Measurements from ENCODE around the gene PCBP3.

The PCBP3 gene

GRCh38 chr21:45862543-45863207 is 219.2 kb downstream of the PCBP3 start:
- no peak for DNase-seq (ENCODE audit: low spot score)

GRCh38 chr21:45863267-45863666 is 219.7 kb downstream of the PCBP3 start:
- no peak for DNase-seq (ENCODE audit: low spot score)

DNA sequence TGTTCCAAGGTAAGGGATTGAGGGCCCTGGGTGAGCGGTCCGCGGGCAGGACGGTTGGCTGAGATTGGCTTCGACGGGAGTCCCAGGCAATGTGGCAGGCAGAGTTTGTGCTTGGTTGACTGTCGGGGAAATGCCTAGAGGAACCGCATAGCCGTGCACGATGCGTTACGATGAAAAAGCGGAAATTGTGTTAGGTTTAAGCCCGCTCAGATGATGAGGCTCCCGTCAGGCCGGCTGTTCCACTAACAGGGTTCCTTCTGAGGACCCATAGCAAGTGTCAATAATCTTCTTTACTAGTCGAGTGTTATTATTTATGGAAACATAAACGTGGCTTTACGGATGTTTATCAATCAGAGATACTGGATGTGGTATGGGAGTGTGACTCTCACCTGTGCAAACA is 220.2 kb downstream of the PCBP3 start:
- DNase-seq (ENCODE audit: low spot score): no peak

DNA sequence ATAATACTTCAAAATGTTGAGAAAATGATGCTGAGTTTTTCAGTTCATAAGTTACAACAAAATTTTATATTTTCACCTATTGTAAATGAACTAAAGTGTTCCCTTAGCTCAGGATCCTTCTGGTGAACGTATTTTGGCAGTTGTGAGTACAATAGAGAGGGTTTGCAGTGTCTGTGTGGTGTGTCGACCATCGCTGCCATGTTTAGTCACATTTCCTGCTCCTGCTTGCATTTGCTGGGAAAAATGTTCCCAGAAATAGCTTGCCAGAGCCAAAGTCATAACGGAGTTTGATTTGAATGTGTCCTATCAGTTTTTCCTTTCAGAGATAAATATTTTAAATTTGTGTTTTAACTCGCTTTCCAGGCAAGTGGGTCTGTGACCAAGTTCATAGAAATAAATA is 220.9 kb downstream of the PCBP3 start:
- no peak for DNase-seq (ENCODE audit: low spot score)

DNA sequence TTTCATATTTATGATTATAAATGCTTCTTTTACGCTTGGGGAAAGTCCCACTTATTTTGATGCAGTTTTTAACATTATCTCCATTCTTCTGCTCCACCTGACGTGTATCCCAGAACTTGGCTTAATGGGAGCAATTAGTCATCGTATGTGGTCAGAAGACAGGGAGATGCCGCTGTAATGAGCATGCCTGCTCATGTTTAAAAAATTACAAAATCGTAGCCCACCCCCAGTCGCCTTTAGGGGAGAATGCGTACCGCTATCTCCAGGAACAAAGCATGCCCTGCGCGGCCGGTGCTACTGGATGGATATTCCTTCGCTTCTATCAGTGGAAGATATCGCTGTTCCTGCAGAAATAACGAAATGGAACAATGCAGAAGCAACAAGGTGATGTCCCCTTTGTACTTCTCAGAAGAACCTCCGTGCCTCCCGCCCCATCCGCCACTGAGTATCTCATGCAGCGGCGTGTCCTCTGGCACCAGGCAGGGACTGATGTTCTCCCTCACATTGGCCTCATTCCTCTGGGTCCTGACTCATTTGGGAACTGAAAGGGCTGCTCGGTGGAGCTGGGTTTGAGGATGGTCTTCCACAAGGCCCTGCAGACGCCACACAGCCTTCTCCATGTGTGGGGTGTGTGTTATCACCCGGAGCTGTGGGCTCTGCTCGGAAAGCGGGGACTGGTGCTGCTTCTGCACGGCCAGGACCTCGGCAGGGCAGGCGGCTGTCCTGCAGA is 221.7 kb downstream of the PCBP3 start:
- DNase-seq (ENCODE audit: low spot score): no peak

DNA sequence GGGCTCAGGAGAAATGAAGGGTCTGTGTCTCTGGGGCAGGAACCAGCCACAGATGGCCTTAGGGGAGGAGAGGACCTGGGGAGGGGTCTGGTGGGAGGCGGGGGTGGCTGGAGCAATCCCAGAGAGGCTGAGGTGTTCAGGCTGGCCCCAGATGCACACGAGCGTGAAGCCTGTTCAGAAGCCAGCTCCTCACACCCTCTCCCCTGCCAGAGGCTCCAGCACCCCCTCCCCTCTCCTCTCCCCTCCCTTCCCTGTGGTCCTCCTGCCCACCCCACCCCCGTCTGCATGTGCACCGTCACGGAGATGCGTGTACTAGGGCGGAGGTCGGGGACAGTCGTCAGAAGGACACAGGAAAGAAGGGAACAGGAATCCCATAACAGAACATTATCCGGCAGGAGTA is 223.0 kb downstream of the PCBP3 start:
- DNase-seq (ENCODE audit: low spot score): no peak

DNA sequence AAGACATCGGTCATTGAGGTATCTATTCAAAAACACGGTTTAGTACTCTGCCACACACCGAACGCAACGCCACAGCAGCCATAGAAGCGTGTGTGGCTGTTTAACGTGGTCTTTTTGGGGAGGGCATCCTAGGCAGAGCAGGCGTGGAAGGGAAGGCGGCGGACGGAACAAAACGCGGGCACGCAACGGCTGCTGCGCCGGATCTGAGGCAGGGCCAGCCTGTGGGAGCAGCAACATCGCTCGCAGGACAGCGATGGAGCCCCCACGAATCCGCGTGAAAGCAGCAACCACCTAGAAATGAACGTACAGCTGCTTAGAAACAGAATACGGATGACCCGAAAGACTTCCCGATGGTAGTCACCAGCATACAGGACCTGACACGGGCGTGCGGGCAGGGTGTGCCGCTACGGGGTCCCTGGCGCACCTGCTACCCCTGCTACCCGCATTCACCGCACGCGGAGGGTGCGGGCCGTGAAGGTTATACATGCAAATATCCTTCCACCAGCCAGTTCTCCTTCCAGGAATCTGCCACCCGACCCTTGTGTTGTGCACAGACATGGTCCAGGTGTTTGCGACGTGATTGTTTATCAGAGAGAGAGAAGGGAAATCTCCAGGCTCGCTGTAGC is 223.6 kb downstream of the PCBP3 start:
- no peak for DNase-seq (ENCODE audit: low spot score)

GRCh38 chr21:45867671-45868081 is 224.2 kb downstream of the PCBP3 start:
- no peak for DNase-seq (ENCODE audit: low spot score)

GRCh38 chr21:45868086-45868485 is 224.6 kb downstream of the PCBP3 start:
- no peak for DNase-seq (ENCODE audit: low spot score)

GRCh38 chr21:45868488-45868887 is 225.0 kb downstream of the PCBP3 start:
- no peak for DNase-seq (ENCODE audit: low spot score)

GRCh38 chr21:45869121-45870007 is 225.8 kb downstream of the PCBP3 start:
- no peak for DNase-seq (ENCODE audit: low spot score)

DNA sequence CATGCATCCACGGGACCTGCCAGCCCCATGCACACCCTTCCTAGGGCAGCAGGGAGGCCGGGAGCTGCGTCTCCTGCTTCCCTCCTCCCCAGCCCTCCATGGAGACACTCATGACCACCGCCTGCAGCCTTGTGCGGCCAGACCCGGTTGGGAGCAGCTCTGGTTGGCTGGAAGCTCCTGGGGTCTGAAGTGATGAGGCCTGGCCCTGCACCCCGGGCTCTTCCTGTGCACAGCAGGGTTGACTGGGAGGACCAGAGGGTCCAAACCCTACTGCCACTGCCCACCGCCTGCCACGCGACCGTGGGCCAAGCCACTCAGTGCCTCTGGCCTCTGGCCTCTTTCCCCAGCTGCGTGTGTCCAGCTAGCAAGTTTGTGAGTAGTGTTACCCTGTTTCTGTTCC is 226.9 kb downstream of the PCBP3 start:
- DNase-seq (ENCODE audit: low spot score): no peak

DNA sequence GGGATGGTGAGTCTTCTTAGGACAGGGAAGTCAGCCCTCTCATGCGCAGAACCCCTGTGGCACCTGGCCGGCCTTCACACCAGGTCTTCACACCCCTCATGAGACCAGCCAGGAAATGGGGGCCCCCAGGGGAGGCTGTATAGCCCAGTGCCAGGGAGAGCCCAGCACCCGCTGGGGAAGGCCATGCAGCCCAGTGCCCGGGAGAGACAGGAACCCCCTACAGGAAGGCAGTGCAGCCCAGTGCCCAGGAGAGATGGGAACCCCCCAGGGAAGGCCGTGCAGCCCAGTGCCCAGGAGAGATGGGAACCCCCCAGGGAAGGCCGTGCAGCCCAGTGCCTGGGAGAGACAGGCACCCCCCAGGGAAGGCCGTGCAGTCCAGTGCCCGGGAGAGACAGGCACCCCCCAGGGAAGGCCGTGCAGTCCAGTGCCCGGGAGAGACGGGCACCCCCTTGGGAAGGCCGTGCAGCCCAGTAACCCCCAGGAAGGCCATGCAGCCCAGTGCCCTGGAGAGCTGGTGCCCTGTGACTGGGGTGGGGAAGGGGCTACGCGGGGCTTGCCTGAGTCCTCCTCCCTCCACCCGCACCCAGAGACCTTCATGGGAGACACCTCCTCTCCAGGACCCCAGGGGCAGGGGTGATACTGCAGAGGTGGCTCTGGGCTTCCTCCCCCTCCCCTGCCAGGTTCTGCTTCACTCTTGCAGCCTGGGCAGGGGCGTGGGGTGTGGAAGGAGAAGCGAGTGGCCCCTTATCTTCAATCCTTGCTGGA is 227.5 kb downstream of the PCBP3 start:
- DNase-seq (ENCODE audit: low spot score): no peak

- DNase-seq (ENCODE audit: low spot score): no peak
These were observed 228.2 kb downstream of the PCBP3 start for GRCh38 chr21:45871616-45872236.

DNA sequence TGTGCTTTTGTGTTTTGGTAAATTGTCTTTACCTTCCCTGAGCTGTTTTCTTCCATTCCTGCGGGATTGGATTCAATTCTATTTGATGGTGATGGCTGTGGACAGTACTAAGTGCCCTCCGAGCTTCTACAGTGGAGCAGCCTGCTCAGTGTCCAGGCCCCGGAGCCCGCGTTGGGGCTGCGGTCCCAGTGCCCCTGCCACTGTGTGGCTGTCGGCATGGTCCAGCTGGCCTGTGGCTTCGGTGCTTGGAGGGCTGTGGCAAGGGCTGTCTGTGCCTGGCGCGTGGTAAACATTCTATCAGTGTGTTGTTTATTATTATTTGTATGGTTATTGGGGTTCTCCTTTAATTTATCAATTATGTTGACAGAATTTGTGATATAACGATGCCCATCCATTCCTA is 228.9 kb downstream of the PCBP3 start:
- no peak for DNase-seq (ENCODE audit: low spot score)

GRCh38 chr21:45872902-45873301 is 229.4 kb downstream of the PCBP3 start:
- no peak for DNase-seq (ENCODE audit: low spot score)

GRCh38 chr21:45873418-45873817 is 229.9 kb downstream of the PCBP3 start:
- no peak for DNase-seq (ENCODE audit: low spot score)

DNA sequence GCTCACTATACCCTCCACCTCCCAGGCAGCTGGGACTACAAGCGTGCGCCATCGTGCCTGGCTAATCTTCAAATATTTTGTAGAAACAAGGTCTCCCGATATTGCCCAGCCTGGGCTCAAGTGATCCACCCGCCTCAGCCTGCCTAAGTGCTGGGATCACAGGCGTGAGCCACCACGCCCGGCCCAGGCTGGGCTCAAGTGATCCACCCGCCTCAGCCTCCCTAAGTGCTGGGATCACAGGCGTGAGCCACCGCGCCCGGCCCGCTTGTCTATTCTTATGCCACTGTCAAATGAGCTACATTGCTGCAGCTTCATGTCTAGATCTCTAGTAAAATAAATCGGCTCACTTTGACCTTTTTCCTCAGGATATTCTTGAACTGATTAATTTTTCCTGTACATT is 230.3 kb downstream of the PCBP3 start:
- DNase-seq (ENCODE audit: low spot score): no peak

GRCh38 chr21:45874716-45875415 is 231.3 kb downstream of the PCBP3 start:
- no peak for DNase-seq (ENCODE audit: low spot score)

- no peak for DNase-seq (ENCODE audit: low spot score)
These were observed 231.9 kb downstream of the PCBP3 start for GRCh38 chr21:45875416-45875760.

DNA sequence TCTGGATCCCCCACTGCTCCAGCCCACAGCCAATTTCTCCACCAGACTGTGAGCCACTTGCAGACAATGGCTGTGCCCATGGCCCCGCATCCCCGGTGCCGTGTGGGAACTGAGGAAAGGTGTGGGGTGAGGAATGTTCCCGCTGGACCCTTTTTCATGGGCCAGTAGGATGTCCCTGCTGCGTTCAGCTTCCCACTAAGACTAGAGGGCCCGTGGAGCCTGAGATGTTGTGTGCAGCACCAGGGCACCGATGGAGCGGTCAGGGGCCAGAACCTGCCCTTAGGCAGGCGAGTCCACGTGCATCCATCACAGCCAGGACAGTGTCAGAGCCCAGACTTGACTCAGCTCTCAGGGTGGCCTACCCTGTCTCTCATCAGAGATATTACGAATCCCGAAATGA is 232.4 kb downstream of the PCBP3 start:
- DNase-seq (ENCODE audit: low spot score): no peak
